ENCODE measurements around the gene RFC2.
"Not testable (repeated sequence)": the region's sequence is repeated elsewhere in the genome, so short reads cannot be mapped to it uniquely, and the experiment has no call there.

RFC2 gene

GRCh38 chr7:74197449-74198124, 56.6 kb downstream of the RFC2 start:
- ChIA-PET CTCF (interaction anchor here (0.6 to 2.0 kb wide), 6 partner anchors 9 to 203 kb away, joined by 3 to 8 read pairs (median 4); no protein-coding TSS in a partner anchor), POLR2A (interaction anchor here (0.7 to 2.1 kb wide), 2 partner anchors 24 to 176 kb away, joined by 7 to 9 read pairs; partner anchors contain the start of gene EIF4H)
- no peak overlapping the region for H3K27ac ChIP-seq (ENCODE audit: extremely low read depth, low read depth, low read length)
- H3K4me3 ChIP-seq (ENCODE audit: low read depth, low read length) = no peak overlapping the region
- peaks cover 12 to 39% of the 10 kb centered on the region in 2 experiments; a peak in 2 of 3 replicates for H3K36me3 ChIP-seq (ENCODE audit: control insufficient read depth in 2 of 2, insufficient read depth in 1 of 2, low read length in 2 of 2)
- H3K4me1 ChIP-seq (ENCODE audit: control insufficient read depth, insufficient read depth, low read length) = no peaks in the 10 kb centered on the region; the same call in 1 of the 2 replicates
- TF ChIP-seq ZNF600 (tag by site-specific recombination; IDR thresholded peaks at IDR 0.05) = 0 out of 2 replicates have a peak, but pooled peaks have one; percentile 9
- TF ChIP-seq ZNF654 (tag by site-specific recombination; IDR thresholded peaks at IDR 0.05; ENCODE audit: low read depth) = no peak
- H3K9me3 ChIP-seq (ENCODE audit: control insufficient read depth, insufficient read depth, low read depth, low read length) = no peaks in the 10 kb centered on the region

- POLR2A ChIA-PET; CTCF ChIA-PET; H3K4me3 ChIP-seq (ENCODE audit: low read depth, low read length); H3K4me1 ChIP-seq (ENCODE audit: control insufficient read depth, insufficient read depth, low read length); H3K9me3 ChIP-seq (ENCODE audit: control insufficient read depth, insufficient read depth, low read depth, low read length); H3K27ac ChIP-seq (ENCODE audit: extremely low read depth, low read depth, low read length): not testable (repeated sequence)
- H3K36me3 ChIP-seq (ENCODE audit: control insufficient read depth in 2 of 2, insufficient read depth in 1 of 2, low read length in 2 of 2) = peaks cover 21 to 52% of the 10 kb centered on the region in 2 experiments; a peak in 2 of 3 replicates
These were observed 58.1 kb downstream of the RFC2 start for GRCh38 chr7:74195968-74196654.

GRCh38 chr7:74195139-74195860, 58.9 kb downstream of the RFC2 start:
- H3K4me3 ChIP-seq (ENCODE audit: low read depth, low read length); H3K9me3 ChIP-seq (ENCODE audit: control insufficient read depth, insufficient read depth, low read depth, low read length); H3K4me1 ChIP-seq (ENCODE audit: control insufficient read depth, insufficient read depth, low read length); POLR2A ChIA-PET; H3K27ac ChIP-seq (ENCODE audit: extremely low read depth, low read depth, low read length): not testable (repeated sequence)
- peaks cover 21 to 60% of the 10 kb centered on the region in 2 experiments for H3K36me3 ChIP-seq (ENCODE audit: control insufficient read depth in 2 of 2, insufficient read depth in 1 of 2, low read length in 2 of 2)
- CTCF ChIA-PET = interaction anchor here (4.5 kb wide), 1 partner anchor 11 kb away, joined by 33 read pairs; no protein-coding TSS in a partner anchor
- 0 out of 2 replicates have a peak, but pooled peaks have one; percentile 20 for TF ChIP-seq ZNF600 (tag by site-specific recombination; IDR thresholded peaks at IDR 0.05)

GRCh38 chr7:74194686-74195085, 59.5 kb downstream of the RFC2 start:
- ChIA-PET CTCF (interaction anchor here (0.9 to 4.5 kb wide), 3 partner anchors 11 to 127 kb away, joined by 3 to 33 read pairs (median 4); no protein-coding TSS in a partner anchor), POLR2A (no interaction called here)
- no peaks in the 10 kb centered on the region; the same call in 1 of the 2 replicates for H3K4me1 ChIP-seq (ENCODE audit: control insufficient read depth, insufficient read depth, low read length)
- TF ChIP-seq ZNF26 (tag by site-specific recombination; IDR thresholded peaks at IDR 0.05) = no peak
- TF ChIP-seq REST (tag by site-specific recombination; IDR thresholded peaks at IDR 0.05) = no peak
- TF ChIP-seq ZNF16 (tag by site-specific recombination; IDR thresholded peaks at IDR 0.05; ENCODE audit: low read depth) = no peak
- TF ChIP-seq ZBTB17 (tag by site-specific recombination; IDR thresholded peaks at IDR 0.05) = no peak
- no peak for TF ChIP-seq ZNF701 (tag by site-specific recombination; IDR thresholded peaks at IDR 0.05)
- TF ChIP-seq MZF1 (tag by site-specific recombination; IDR thresholded peaks at IDR 0.05; ENCODE audit: borderline replicate concordance) = no peak
- no peak for TF ChIP-seq FEZF1 (tag by site-specific recombination; IDR thresholded peaks at IDR 0.05)
- no peak for TF ChIP-seq KLF1 (tag by site-specific recombination; IDR thresholded peaks at IDR 0.05)
- no peak for TF ChIP-seq ZEB2 (tag by site-specific recombination; IDR thresholded peaks at IDR 0.05)
- no peak for TF ChIP-seq ZNF670 (tag by site-specific recombination; IDR thresholded peaks at IDR 0.05; ENCODE audit: low read depth)
- no peak for TF ChIP-seq ZNF19 (tag by site-specific recombination; IDR thresholded peaks at IDR 0.05; ENCODE audit: low read depth)
- no peak for TF ChIP-seq ZXDB (tag by site-specific recombination; IDR thresholded peaks at IDR 0.05)
- TF ChIP-seq HOXA7 (CRISPR knock-in tag; IDR thresholded peaks at IDR 0.05; ENCODE audit: borderline replicate concordance) = no peak
- no peak overlapping the region for H3K27ac ChIP-seq (ENCODE audit: extremely low read depth, low read depth, low read length)
- peaks cover 21 to 66% of the 10 kb centered on the region in 2 experiments for H3K36me3 ChIP-seq (ENCODE audit: control insufficient read depth in 2 of 2, insufficient read depth in 1 of 2, low read length in 2 of 2)
- no peaks in the 10 kb centered on the region for H3K9me3 ChIP-seq (ENCODE audit: control insufficient read depth, insufficient read depth, low read depth, low read length)
- no peak overlapping the region for H3K4me3 ChIP-seq (ENCODE audit: low read depth, low read length)
